Measurements from ENCODE around the gene CLEC19A.

DNA sequence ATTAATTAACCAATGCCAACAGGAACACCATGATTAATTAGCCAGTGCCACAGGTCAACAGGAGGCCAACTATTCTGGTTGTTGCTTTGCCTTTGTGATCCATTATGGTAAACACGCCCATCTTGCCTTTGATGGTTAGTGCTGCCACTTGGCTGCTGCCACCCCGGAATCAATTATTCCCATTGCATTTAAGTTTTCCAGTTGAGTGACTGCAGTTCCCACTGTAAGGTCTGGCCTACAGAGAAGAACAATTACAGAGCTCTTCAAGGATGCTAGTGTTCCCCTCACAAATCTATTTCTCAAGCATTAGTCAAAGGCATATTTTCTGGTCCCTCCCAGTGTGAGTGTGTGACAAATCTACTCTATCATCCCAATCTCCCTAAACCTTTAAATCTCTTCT, 7.1 kb upstream of the CLEC19A start:
- TF ChIP-seq, protein P1, sequence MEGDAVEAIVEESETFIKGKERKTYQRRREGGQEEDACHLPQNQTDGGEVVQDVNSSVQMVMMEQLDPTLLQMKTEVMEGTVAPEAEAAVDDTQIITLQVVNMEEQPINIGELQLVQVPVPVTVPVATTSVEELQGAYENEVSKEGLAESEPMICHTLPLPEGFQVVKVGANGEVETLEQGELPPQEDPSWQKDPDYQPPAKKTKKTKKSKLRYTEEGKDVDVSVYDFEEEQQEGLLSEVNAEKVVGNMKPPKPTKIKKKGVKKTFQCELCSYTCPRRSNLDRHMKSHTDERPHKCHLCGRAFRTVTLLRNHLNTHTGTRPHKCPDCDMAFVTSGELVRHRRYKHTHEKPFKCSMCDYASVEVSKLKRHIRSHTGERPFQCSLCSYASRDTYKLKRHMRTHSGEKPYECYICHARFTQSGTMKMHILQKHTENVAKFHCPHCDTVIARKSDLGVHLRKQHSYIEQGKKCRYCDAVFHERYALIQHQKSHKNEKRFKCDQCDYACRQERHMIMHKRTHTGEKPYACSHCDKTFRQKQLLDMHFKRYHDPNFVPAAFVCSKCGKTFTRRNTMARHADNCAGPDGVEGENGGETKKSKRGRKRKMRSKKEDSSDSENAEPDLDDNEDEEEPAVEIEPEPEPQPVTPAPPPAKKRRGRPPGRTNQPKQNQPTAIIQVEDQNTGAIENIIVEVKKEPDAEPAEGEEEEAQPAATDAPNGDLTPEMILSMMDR (IDR thresholded peaks at IDR 0.05), result no peak
- TF ChIP-seq EZH2 (IDR thresholded peaks at IDR 0.05), result no peak
